ENCODE measurements around the gene IGSF23.
"Not testable (repeated sequence)": the region's sequence is repeated elsewhere in the genome, so short reads cannot be mapped to it uniquely, and the experiment has no call there.

Gene IGSF23

DNA sequence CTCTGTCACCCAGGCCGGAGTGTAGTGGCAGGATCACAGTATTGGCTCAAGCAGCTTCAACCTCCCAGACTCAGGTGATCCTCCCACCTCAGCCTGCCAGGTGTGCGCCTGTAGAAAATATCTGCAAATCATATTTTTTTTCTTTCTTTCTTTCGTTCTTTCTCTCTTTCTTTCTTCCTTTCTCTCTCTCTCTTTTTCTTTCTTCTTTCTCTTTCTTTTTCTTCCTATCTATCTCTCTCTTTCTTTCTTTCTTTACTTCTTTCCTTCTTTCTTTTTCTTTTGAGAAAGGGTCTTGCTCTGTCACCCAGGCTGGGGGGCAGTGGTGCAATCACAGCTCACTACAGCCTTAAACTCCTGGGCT lies 16.3 kb upstream of the IGSF23 start:
- Mint-ChIP-seq H3K36me3 (ENCODE audit: low read depth) (no peaks in the 10 kb centered on the region), H3K27ac (no peak overlapping the region), H3K27me3 (ENCODE audit: low read depth) (no peaks in the 10 kb centered on the region), H3K4me3 (no peak overlapping the region), H3K9me3 (peaks cover 32% of the 10 kb centered on the region), H3K4me1 (ENCODE audit: low read depth) (no peaks in the 10 kb centered on the region)

DNA sequence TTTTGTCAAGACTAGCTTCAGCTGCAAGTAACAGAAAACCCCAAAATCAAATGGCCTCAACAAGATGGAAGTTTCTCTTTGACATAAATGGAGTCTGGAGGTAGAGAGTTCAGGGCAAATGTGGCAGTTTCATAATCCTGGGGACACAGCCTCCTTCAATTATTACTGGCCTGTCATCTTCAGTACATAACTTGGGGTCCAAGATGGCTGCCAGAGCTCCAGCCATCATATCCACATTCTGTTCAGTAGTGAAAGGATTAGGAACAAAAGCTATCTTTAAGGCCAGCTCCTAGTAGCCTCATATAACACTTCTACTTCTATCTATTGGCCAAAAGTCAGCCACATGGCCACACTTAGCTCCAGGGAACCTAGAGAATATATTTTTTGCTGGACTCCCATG lies 15.0 kb upstream of the IGSF23 start:
- peaks cover 32% of the 10 kb centered on the region for H3K9me3 Mint-ChIP-seq
- H3K27ac Mint-ChIP-seq = no peak overlapping the region
- no peaks in the 10 kb centered on the region for H3K4me1 Mint-ChIP-seq (ENCODE audit: low read depth)
- no peak overlapping the region for H3K4me3 Mint-ChIP-seq
- no peaks in the 10 kb centered on the region for H3K36me3 Mint-ChIP-seq (ENCODE audit: low read depth)
- H3K27me3 Mint-ChIP-seq (ENCODE audit: low read depth) = no peaks in the 10 kb centered on the region

DNA sequence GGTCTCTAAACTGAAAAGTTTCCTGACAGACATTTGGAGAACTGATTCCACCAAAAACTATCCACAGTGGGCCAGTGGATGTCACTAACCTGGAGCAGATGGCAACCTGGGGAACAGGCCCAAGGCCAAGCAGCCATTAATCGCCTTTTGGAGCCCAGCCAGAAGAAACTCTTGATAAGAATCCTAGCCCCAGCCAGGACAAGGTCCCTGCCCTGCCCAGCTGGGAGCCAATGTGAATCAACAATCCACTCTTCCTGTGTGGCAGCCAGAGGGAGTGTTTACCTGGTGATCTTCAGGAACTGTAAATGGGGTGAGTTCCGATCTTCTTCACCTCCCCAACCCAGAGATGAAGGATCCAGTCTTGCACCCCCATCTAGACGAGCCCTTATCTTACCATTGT lies 14.5 kb upstream of the IGSF23 start:
- Mint-ChIP-seq H3K9me3 (peaks cover 32% of the 10 kb centered on the region), H3K27me3 (ENCODE audit: low read depth) (no peaks in the 10 kb centered on the region), H3K4me3 (no peak overlapping the region), H3K27ac (no peak overlapping the region), H3K4me1 (ENCODE audit: low read depth) (no peaks in the 10 kb centered on the region), H3K36me3 (ENCODE audit: low read depth) (no peaks in the 10 kb centered on the region)

DNA sequence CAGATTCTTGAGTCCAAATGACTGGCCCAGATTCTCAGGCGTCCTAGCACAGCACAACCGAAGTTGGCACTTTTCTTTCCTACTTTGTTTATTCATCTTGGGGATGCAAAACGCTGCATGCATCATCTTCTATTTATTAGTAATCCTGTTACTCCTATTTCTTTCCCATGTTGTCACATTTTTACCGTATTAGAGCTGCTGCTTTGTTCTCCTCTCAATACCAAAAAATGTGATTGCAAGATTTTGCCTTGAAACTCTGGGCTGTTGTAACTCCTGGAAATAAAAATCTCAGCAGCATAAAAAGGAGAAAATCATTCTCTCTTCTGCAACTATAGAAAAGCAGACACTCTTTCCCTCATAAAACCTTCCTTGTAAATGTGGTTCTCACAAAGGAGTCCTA lies 12.9 kb upstream of the IGSF23 start:
- Mint-ChIP-seq H3K27me3 (ENCODE audit: low read depth) (no peaks in the 10 kb centered on the region), H3K4me1 (ENCODE audit: low read depth) (no peaks in the 10 kb centered on the region)

DNA sequence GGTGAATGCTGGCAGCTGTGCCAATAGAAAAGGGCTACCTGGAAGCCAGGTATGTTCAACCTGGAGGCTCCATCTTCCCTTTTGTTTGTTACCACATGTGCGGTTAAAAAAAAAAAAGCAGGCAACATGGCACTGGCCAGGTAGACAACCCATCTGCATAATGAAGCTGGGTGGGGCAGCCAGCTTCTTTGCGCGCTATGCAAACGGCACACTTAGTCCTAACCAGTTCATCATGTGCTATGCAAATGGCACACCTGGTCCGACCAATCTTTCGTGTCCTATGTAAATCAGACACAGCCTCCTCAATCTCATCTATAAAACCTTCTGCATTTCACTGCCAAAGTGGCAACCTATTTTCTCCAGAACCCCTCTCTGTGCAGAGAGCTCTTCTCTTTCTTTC lies 11.3 kb upstream of the IGSF23 start:
- Mint-ChIP-seq H3K4me1 (ENCODE audit: low read depth) (peaks cover 1% of the 10 kb centered on the region), H3K27me3 (ENCODE audit: low read depth) (no peaks in the 10 kb centered on the region), H3K27ac (no peak overlapping the region), H3K4me3 (no peak overlapping the region), H3K36me3 (ENCODE audit: low read depth) (no peaks in the 10 kb centered on the region), H3K9me3 (peaks cover 30% of the 10 kb centered on the region)

More for the DNA sequence above, 12.9 kb upstream of the IGSF23 start:
- Mint-ChIP-seq H3K36me3 (ENCODE audit: low read depth) (no peaks in the 10 kb centered on the region), H3K9me3 (peaks cover 35% of the 10 kb centered on the region), H3K27ac (no peak overlapping the region), H3K4me3 (no peak overlapping the region)

DNA sequence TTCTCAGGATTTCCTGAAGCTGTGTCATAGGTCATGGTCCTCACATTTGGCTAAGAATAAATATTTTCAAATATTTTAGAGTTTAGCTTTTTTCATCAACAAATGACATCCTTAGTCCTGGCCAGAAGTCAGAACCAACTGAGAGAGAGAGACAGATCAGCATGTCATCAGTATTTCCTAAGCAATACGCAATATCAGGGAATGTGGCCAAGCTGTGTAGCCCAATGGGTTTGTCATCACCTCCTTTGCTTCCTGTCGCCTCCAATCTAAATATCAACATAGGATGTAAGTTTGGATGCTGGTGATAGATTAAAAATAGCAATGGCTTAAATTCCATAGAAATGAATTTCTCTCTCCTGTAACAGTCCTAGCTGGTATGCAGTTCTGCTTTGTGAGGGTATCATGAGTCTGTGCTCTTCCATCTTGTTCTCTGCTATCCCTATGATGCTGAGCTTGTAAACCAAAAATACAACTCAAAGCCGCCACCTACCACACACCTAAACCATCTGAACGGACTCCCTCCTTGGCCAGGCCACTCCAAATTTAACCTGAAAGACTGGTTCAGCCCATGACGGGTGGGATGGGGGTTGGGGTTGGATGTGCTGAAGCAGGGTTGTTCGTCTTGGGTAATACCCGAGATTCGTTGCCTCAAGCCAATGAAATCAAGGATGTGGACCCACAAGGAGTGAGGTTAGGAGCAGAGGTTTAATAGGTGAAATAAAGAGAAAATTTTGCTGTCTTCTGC lies 10.0 kb upstream of the IGSF23 start:
- H3K36me3 Mint-ChIP-seq (ENCODE audit: low read depth) = no peaks in the 10 kb centered on the region
- H3K27ac Mint-ChIP-seq = no peak overlapping the region
- no peaks in the 10 kb centered on the region for H3K27me3 Mint-ChIP-seq (ENCODE audit: low read depth)
- H3K9me3 Mint-ChIP-seq = peaks cover 22% of the 10 kb centered on the region
- peaks cover 1% of the 10 kb centered on the region for H3K4me1 Mint-ChIP-seq (ENCODE audit: low read depth)
- no peak overlapping the region for H3K4me3 Mint-ChIP-seq

DNA sequence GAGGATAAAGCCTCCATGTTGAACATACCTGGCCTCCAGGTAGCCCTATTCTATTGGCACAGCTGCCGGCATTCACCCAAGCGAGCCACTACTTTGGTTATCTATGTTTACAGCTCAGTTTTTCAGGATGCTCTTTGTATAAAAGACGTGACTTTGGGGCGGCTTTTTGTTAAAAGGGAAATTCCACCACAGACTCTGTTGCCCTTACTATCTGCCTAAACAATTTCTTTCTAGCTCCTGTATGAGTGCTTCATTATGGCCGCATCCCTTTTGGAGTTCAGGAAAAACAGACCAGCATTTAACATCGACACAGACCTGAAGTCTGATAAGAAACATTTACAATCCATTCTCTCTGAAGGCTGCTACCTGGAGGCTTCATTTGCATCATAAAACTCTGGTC lies 9.1 kb upstream of the IGSF23 start:
- Mint-ChIP-seq H3K27ac (no peak overlapping the region), H3K4me1 (ENCODE audit: low read depth) (peaks cover 1% of the 10 kb centered on the region), H3K9me3 (peaks cover 16% of the 10 kb centered on the region), H3K27me3 (ENCODE audit: low read depth) (no peaks in the 10 kb centered on the region), H3K4me3 (no peak overlapping the region), H3K36me3 (ENCODE audit: low read depth) (no peaks in the 10 kb centered on the region)

DNA sequence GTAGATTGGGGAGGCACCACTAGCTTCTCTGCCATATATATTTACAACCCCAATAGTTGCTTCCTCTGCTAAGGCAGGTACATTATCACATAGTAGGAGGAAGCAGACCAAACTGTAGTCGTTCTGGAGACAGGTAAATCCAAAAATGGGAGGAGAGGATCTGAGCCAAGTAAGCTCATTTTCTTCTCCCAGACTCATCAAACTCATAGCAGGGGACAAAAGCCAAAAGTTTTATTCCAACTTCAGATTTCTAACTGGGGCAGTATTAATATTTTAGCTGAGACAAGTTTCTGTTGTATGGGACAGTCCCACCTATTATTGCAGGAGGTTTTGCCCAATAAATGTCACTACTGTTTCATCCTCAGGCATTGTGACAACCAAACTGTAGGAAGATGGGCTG lies 7.8 kb upstream of the IGSF23 start:
- H3K4me1 Mint-ChIP-seq (ENCODE audit: low read depth) = peaks cover 1% of the 10 kb centered on the region
- no peak overlapping the region for H3K4me3 Mint-ChIP-seq
- no peaks in the 10 kb centered on the region for H3K36me3 Mint-ChIP-seq (ENCODE audit: low read depth)
- H3K27ac Mint-ChIP-seq = no peak overlapping the region
- no peaks in the 10 kb centered on the region for H3K27me3 Mint-ChIP-seq (ENCODE audit: low read depth)
- peaks cover 11% of the 10 kb centered on the region for H3K9me3 Mint-ChIP-seq

DNA sequence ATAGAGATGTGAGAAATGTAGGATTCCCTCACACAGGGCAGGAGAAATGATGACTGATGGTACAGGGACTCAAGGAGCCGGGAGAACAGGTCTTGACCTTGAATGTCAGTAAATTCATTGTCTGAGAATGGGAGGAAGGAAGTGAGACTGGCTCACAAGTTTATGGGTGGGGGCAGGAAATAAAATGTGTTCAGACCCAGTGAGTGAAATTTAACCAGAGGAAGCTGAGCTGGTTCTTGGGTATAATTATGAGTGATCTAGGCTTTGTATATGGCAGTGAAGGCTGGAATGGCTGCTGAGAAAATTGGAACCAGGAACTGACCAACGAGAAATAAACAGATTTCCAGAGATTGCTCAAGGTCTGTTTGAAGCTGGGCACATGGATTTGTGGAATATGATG lies 6.3 kb upstream of the IGSF23 start:
- H3K4me1 Mint-ChIP-seq (ENCODE audit: low read depth) = peaks cover 1% of the 10 kb centered on the region
- H3K4me3 Mint-ChIP-seq = no peak overlapping the region
- no peak overlapping the region for H3K27ac Mint-ChIP-seq
- no peaks in the 10 kb centered on the region for H3K36me3 Mint-ChIP-seq (ENCODE audit: low read depth)
- H3K9me3 Mint-ChIP-seq = peaks cover 11% of the 10 kb centered on the region
- H3K27me3 Mint-ChIP-seq (ENCODE audit: low read depth) = no peaks in the 10 kb centered on the region

DNA sequence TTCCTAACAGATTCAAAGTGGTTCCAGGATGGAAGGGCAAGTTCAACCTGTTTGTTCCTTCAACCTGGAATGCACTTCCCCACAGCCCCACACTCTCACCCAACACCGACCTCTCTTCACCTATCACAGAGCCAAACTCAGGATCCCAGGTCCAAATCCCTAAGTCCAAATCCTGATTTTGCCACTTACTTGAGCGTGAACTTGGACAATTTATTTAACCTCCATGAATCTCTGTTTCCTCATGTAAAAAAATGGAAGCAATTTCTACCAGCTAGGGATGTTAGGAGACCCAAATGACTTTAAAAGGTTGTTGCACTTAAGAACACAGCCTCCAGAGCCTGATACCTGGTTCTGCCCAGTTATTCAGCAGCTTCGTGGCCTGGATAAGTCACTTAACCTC lies 5.4 kb upstream of the IGSF23 start:
- Mint-ChIP-seq H3K9me3 (peaks cover 11% of the 10 kb centered on the region), H3K36me3 (ENCODE audit: low read depth) (no peaks in the 10 kb centered on the region), H3K4me3 (no peak overlapping the region), H3K27ac (no peak overlapping the region), H3K4me1 (ENCODE audit: low read depth) (peaks cover 1% of the 10 kb centered on the region), H3K27me3 (ENCODE audit: low read depth) (no peaks in the 10 kb centered on the region)

DNA sequence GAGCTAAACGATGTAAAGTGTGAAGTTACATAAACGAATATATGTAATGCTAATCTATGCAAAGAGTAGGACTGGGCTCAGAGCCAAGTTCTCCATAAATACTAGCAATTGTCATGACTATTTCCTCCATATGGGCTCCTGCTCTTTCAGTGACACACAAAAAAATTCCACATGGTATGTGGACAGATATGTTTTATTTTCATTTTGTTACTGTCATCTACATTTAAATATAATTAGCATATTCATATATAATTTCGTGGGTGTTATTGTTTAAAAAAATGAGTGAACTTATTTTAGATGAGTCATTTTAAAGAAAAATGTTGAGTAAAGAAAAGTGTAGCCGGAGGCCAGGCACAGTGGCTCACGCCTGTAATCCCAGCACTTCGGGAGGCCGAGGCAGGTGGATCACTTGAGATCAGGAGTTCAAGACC lies 5.0 kb upstream of the IGSF23 start:
- Mint-ChIP-seq H3K4me1 (ENCODE audit: low read depth) (peaks cover 1% of the 10 kb centered on the region), H3K36me3 (ENCODE audit: low read depth) (no peaks in the 10 kb centered on the region), H3K4me3 (no peak overlapping the region), H3K27me3 (ENCODE audit: low read depth) (no peaks in the 10 kb centered on the region), H3K9me3 (peaks cover 11% of the 10 kb centered on the region), H3K27ac (no peak overlapping the region)

DNA sequence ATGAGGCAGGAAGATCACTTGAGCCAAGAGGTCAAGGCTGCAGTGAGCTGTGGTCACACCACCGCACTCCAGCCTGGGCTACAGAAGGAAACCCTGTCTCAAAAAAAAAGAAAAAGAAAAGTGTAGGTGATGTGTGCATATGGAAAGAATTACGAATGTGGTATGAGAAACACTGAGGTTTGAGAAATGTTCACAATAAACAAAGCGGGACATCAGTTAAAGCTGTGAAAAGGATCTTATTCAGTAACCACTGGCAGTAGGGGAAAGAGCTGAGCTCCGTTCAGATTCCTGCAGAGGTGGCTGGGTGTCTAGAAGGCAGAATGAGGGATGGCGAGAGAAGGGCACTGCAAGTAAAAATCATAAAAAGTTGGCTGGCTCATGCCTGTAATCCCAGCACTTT lies 4.1 kb upstream of the IGSF23 start:
- Mint-ChIP-seq H3K9me3 (peaks cover 10% of the 10 kb centered on the region), H3K36me3 (ENCODE audit: low read depth) (no peaks in the 10 kb centered on the region), H3K27ac (no peak overlapping the region), H3K4me3 (no peak overlapping the region), H3K27me3 (ENCODE audit: low read depth) (no peaks in the 10 kb centered on the region), H3K4me1 (ENCODE audit: low read depth) (peaks cover 1% of the 10 kb centered on the region)

DNA sequence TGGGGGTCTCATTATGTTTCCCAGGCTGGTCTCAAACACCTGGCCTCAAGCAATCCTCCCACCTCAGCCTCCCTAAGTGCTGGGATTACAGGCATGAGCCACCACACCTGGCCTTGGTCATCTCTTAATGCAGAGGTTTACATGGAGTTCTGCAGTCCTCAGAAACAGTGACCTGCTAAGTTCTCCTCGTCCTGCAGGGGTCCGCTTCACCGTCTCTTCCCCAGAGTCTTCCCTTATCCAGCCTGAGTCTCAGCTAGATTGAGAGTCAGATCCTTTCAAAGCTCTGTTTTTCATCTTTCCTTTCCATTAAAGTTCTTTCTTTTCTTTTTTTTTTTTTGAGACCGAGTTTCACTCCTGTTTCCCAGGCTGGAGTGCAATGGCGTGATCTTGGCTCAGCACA lies 2.9 kb upstream of the IGSF23 start:
- not testable (repeated sequence) for H3K36me3 Mint-ChIP-seq (ENCODE audit: low read depth)

DNA sequence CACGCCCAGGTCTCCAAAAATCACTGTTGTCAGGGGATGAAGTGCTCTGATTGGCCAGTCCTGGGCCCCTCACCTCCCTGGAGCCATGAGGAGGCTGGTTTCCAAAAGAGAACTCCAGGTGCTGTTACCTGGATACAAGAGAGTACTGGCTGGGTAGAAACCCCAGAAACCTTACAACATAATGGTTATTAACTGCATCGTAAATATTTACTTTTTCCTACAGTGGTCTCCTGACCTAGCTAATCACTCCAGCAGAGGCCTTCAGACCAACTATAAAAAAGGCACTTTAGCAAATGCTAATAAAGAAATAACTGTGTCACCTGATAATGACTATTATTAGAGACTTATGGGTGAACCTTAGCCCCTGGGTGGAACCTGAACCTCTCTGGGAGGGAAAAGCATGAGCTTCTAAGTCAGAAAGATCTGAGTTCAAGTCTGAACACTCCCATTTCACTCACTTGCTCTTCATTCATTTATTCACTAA lies 1.5 kb upstream of the IGSF23 start:
- no peak overlapping the region for H3K4me3 Mint-ChIP-seq
- peaks cover 4% of the 10 kb centered on the region for H3K9me3 Mint-ChIP-seq
- no peaks in the 10 kb centered on the region for H3K27me3 Mint-ChIP-seq (ENCODE audit: low read depth)
- no peak overlapping the region for H3K27ac Mint-ChIP-seq
- peaks cover 1% of the 10 kb centered on the region for H3K4me1 Mint-ChIP-seq (ENCODE audit: low read depth)
- no peaks in the 10 kb centered on the region for H3K36me3 Mint-ChIP-seq (ENCODE audit: low read depth)

More for the DNA sequence above, 2.9 kb upstream of the IGSF23 start:
- not testable (repeated sequence) for H3K4me3 Mint-ChIP-seq; H3K9me3 Mint-ChIP-seq; H3K4me1 Mint-ChIP-seq (ENCODE audit: low read depth); H3K27me3 Mint-ChIP-seq (ENCODE audit: low read depth); H3K27ac Mint-ChIP-seq

DNA sequence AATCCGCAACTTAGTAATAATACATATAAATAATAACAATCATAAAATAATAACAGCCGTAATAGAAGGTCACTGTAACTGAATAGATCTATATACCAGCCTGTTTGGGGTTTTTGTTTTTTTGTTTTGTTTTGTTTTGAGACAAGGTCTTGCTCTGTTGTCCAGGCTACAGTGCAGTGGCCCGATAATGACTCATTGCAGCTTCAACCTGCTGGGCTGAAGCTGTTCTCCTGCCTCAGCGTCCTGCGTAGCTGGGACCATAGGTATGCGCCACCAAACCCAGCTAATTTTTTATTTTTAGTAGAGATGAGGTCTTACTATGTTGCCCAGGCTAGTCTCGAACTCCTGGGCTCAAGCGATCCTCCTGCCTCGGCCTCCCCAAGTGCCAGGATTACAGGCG lies 950 bp downstream of the IGSF23 start:
- H3K27me3 Mint-ChIP-seq (ENCODE audit: low read depth) = no peaks in the 10 kb centered on the region
- no peak overlapping the region for H3K4me3 Mint-ChIP-seq
- H3K36me3 Mint-ChIP-seq (ENCODE audit: low read depth) = no peaks in the 10 kb centered on the region
- no peaks in the 10 kb centered on the region for H3K9me3 Mint-ChIP-seq
- no peak overlapping the region for H3K27ac Mint-ChIP-seq
- no peaks in the 10 kb centered on the region for H3K4me1 Mint-ChIP-seq (ENCODE audit: low read depth)

DNA sequence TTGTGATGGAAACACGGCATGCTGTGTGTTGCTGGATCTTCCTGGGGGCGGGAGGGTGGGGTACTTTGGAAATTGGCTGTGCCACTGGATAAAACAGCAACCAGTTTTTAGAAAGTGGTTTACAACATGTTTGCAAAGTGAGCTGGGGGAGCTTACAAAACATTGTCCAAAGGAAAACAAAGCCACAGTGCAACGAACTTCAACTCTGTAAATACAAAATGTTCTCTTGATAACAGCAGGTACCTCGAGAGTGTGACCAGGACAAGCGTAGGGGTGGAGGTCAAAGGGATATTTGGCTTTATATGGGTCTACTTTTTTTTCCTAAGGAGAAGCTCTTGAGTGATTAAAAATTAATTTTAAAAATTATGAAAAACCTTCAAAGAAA lies 2.5 kb downstream of the IGSF23 start:
- Mint-ChIP-seq H3K36me3 (ENCODE audit: low read depth) (no peaks in the 10 kb centered on the region), H3K27ac (no peak overlapping the region), H3K4me1 (ENCODE audit: low read depth) (no peaks in the 10 kb centered on the region), H3K9me3 (no peaks in the 10 kb centered on the region), H3K27me3 (ENCODE audit: low read depth) (no peaks in the 10 kb centered on the region), H3K4me3 (no peak overlapping the region)

Data from T-helper 1 cell treated with Interleukin-12 subunit alpha and Interleukin-12 subunit beta and Interleukin-4 antibody, amounts not matched to agents 30 μg/mL and 1 μg/mL, for 36 hours (primary cell).